ENCODE data around the gene SPDYE2. TPM values are rescaled to one million over a fixed set of nuclear protein-coding genes. Genes with fewer than 3 reads are reported as not detected.
A peak's percentile ranks its signal among the peaks of the same experiment; 100 is the strongest.
"Not testable (repeated sequence)": the region's sequence is repeated elsewhere in the genome, so short reads cannot be mapped to it uniquely, and the experiment has no call there.

The SPDYE2 gene
- total and polyA plus RNA-seq, 9 of the 15 experiments (the other 6 are each of a cell fraction or from before 2014, with no cell fraction given) = 0.34 to 0.76 TPM; not detected in 7

- intact Hi-C loops (cut with micrococcal nuclease); H3K4me2 ChIP-seq (ENCODE audit: insufficient read depth, low read length); H3K79me2 ChIP-seq (ENCODE audit: control insufficient read depth, insufficient read depth, low read length); H3K9me1 ChIP-seq (ENCODE audit: control insufficient read depth, insufficient read depth, low read length); H3K4me3 ChIP-seq; H3K36me3 ChIP-seq (ENCODE audit: control insufficient read depth, insufficient read depth, low read length); H3K9me3 ChIP-seq (replicated peaks; ENCODE audit: control insufficient read depth, insufficient read depth, low read depth, low read length); POLR2A ChIA-PET; in situ Hi-C loops (cut with MboI); ATAC-seq; H3K27ac ChIP-seq (ENCODE audit: extremely low read depth, low read depth, low read length); BruUV-seq (replicated peaks); H4K20me1 ChIP-seq (replicated peaks; ENCODE audit: control insufficient read depth, insufficient read depth, low read length); FAIRE-seq; CTCF ChIA-PET (ENCODE audit: low intra/inter-chr PET ratio); H2AFZ ChIP-seq (ENCODE audit: low read depth, low read length); H3K4me1 ChIP-seq (replicated peaks in 1 of 2; ENCODE audit: control insufficient read depth in 2 of 2, insufficient read depth in 2 of 2, low read length in 2 of 2); H3K27me3 ChIP-seq (ENCODE audit: control insufficient read depth in 2 of 2, insufficient read depth in 2 of 2, low read length in 2 of 2): not testable (repeated sequence)
- DNase-seq (ENCODE audit: extremely low read depth in 1 of 4, low spot score in 3 of 4) = peak in 1 of 4 experiments; percentile 37
- peak overlapping the region in 1 of 2 experiments; percentile 74; a peak in 1 of 4 replicates for H3K9ac ChIP-seq (ENCODE audit: insufficient read depth in 1 of 2, low read depth in 2 of 2, low read length in 2 of 2)
- TF ChIP-seq, protein P1, sequence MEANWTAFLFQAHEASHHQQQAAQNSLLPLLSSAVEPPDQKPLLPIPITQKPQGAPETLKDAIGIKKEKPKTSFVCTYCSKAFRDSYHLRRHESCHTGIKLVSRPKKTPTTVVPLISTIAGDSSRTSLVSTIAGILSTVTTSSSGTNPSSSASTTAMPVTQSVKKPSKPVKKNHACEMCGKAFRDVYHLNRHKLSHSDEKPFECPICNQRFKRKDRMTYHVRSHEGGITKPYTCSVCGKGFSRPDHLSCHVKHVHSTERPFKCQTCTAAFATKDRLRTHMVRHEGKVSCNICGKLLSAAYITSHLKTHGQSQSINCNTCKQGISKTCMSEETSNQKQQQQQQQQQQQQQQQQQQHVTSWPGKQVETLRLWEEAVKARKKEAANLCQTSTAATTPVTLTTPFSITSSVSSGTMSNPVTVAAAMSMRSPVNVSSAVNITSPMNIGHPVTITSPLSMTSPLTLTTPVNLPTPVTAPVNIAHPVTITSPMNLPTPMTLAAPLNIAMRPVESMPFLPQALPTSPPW (CRISPR knock-in tag; IDR thresholded peaks at IDR 0.05) = peak; percentile 26; the same call in 1 of the 2 replicates
- 51% methylated on average over 7 of the region's 10 CpGs for WGBS (ENCODE audit: insufficient coverage, low coverage, missing lambda C conversion rate)
Measured at GRCh38 chr7:102611675-102612325, 60.8 kb downstream of the SPDYE2 start.

Other genes starting within 250 kb of the SPDYE2 start
Only the 7 nearest of the 14 such genes appear.
- gene ALKBH4, start 86.4 kb upstream of the SPDYE2 start, total RNA-seq (2014; rRNA removed) = 21.4 and 41.5 TPM in 2 replicates
- 5.7 and 7.2 TPM in 2 replicates for gene ALKBH4, start 86.4 kb upstream of the SPDYE2 start, total RNA-seq (2014; rRNA removed; fragmentation: Illumina TruSeq; extraction: Trizol)
- 13.5 and 15.2 TPM in 2 replicates for gene ALKBH4, start 86.4 kb upstream of the SPDYE2 start, total RNA-seq (2015; rRNA removed; fragmentation: Illumina TruSeq; extraction: Trizol)
- gene ALKBH4, start 86.4 kb upstream of the SPDYE2 start, total RNA-seq (2021) = 18.5 and 19.6 TPM in 2 replicates
- gene ALKBH4, start 86.4 kb upstream of the SPDYE2 start, polyA plus RNA-seq (2011; rRNA removed) = 4.6 and 4.7 TPM in 2 replicates
- 7.1 and 10.0 TPM in 2 replicates for gene ALKBH4, start 86.4 kb upstream of the SPDYE2 start, polyA plus RNA-seq (2014; fragmentation: Illumina TruSeq; extraction: Trizol)
- gene ALKBH4, start 86.4 kb upstream of the SPDYE2 start, polyA plus RNA-seq (2014; fragmentation: Nextera tagmentation; extraction: Ambion mirVana) = 10 to 100 TPM in 1 of 2 experiments, 1 to 10 TPM in 1; 6.7 to 11.8 TPM
- 13.8 and 18.1 TPM in 2 replicates for gene ALKBH4, start 86.4 kb upstream of the SPDYE2 start, polyA plus RNA-seq (2014; rRNA removed)
- 51.2 and 62.4 TPM in 2 replicates for gene LRWD1, start 86.2 kb upstream of the SPDYE2 start, total RNA-seq (2014; rRNA removed)
- 14.1 and 21.3 TPM in 2 replicates for gene LRWD1, start 86.2 kb upstream of the SPDYE2 start, total RNA-seq (2014; rRNA removed; fragmentation: Illumina TruSeq; extraction: Trizol)
- gene LRWD1, start 86.2 kb upstream of the SPDYE2 start, total RNA-seq (2015; rRNA removed; fragmentation: Illumina TruSeq; extraction: Trizol) = 38.3 and 38.5 TPM in 2 replicates
- gene LRWD1, start 86.2 kb upstream of the SPDYE2 start, total RNA-seq (2021) = 64.7 and 66.0 TPM in 2 replicates
- gene LRWD1, start 86.2 kb upstream of the SPDYE2 start, polyA plus RNA-seq (2011; rRNA removed) = 25.8 and 28.5 TPM in 2 replicates
- gene LRWD1, start 86.2 kb upstream of the SPDYE2 start, polyA plus RNA-seq (2014; fragmentation: Illumina TruSeq; extraction: Trizol) = 33.2 and 52.4 TPM in 2 replicates
- under 1 TPM; 0.61 to 0.78 TPM for gene LRWD1, start 86.2 kb upstream of the SPDYE2 start, polyA plus RNA-seq (2014; fragmentation: Nextera tagmentation; extraction: Ambion mirVana)
- 64.8 and 65.7 TPM in 2 replicates for gene LRWD1, start 86.2 kb upstream of the SPDYE2 start, polyA plus RNA-seq (2014; rRNA removed)
- 132 and 160 TPM in 2 replicates for gene POLR2J, start 72.3 kb upstream of the SPDYE2 start, total RNA-seq (2014; rRNA removed)
- gene POLR2J, start 72.3 kb upstream of the SPDYE2 start, total RNA-seq (2014; rRNA removed; fragmentation: Illumina TruSeq; extraction: Trizol) = 70.3 and 80.8 TPM in 2 replicates
- 141 TPM in 2 replicates for gene POLR2J, start 72.3 kb upstream of the SPDYE2 start, total RNA-seq (2015; rRNA removed; fragmentation: Illumina TruSeq; extraction: Trizol)
- 97.8 and 104 TPM in 2 replicates for gene POLR2J, start 72.3 kb upstream of the SPDYE2 start, total RNA-seq (2021)
- 84.6 and 113 TPM in 2 replicates for gene POLR2J, start 72.3 kb upstream of the SPDYE2 start, polyA plus RNA-seq (2011; rRNA removed)
- gene POLR2J, start 72.3 kb upstream of the SPDYE2 start, polyA plus RNA-seq (2014; fragmentation: Illumina TruSeq; extraction: Trizol) = 220 and 231 TPM in 2 replicates
- gene POLR2J, start 72.3 kb upstream of the SPDYE2 start, polyA plus RNA-seq (2014; fragmentation: Nextera tagmentation; extraction: Ambion mirVana) = 10 to 100 TPM; 32.3 to 85.8 TPM
- 175 and 180 TPM in 2 replicates for gene POLR2J, start 72.3 kb upstream of the SPDYE2 start, polyA plus RNA-seq (2014; rRNA removed)
- 0.73 and 1.8 TPM in 2 replicates for gene RASA4B, start 33.4 kb upstream of the SPDYE2 start, total RNA-seq (2014; rRNA removed)
- 0.19 and 0.69 TPM in 2 replicates for gene RASA4B, start 33.4 kb upstream of the SPDYE2 start, total RNA-seq (2014; rRNA removed; fragmentation: Illumina TruSeq; extraction: Trizol)
- gene RASA4B, start 33.4 kb upstream of the SPDYE2 start, total RNA-seq (2015; rRNA removed; fragmentation: Illumina TruSeq; extraction: Trizol) = 0.94 and 1.4 TPM in 2 replicates
- gene RASA4B, start 33.4 kb upstream of the SPDYE2 start, total RNA-seq (2021) = 2.9 and 3.5 TPM in 2 replicates
- 1.5 and 3.3 TPM in 2 replicates for gene RASA4B, start 33.4 kb upstream of the SPDYE2 start, polyA plus RNA-seq (2011; rRNA removed)
- 1.5 and 2.6 TPM in 2 replicates for gene RASA4B, start 33.4 kb upstream of the SPDYE2 start, polyA plus RNA-seq (2014; fragmentation: Illumina TruSeq; extraction: Trizol)
- under 1 TPM in 1 of 2 experiments, not detected in 1; 0.01 TPM for gene RASA4B, start 33.4 kb upstream of the SPDYE2 start, polyA plus RNA-seq (2014; fragmentation: Nextera tagmentation; extraction: Ambion mirVana)
- gene RASA4B, start 33.4 kb upstream of the SPDYE2 start, polyA plus RNA-seq (2014; rRNA removed) = 2.4 and 2.5 TPM in 2 replicates
- 5.6 and 9.1 TPM in 2 replicates for gene UPK3BL2, start 7.5 kb upstream of the SPDYE2 start, total RNA-seq (2014; rRNA removed)
- gene UPK3BL2, start 7.5 kb upstream of the SPDYE2 start, total RNA-seq (2014; rRNA removed; fragmentation: Illumina TruSeq; extraction: Trizol) = 3.4 and 3.7 TPM in 2 replicates
- gene UPK3BL2, start 7.5 kb upstream of the SPDYE2 start, total RNA-seq (2015; rRNA removed; fragmentation: Illumina TruSeq; extraction: Trizol) = 7.7 and 7.8 TPM in 2 replicates
- gene UPK3BL2, start 7.5 kb upstream of the SPDYE2 start, total RNA-seq (2021) = 17.0 and 17.6 TPM in 2 replicates
- gene UPK3BL2, start 7.5 kb upstream of the SPDYE2 start, polyA plus RNA-seq (2011; rRNA removed) = 6.0 and 9.1 TPM in 2 replicates
- gene UPK3BL2, start 7.5 kb upstream of the SPDYE2 start, polyA plus RNA-seq (2014; fragmentation: Illumina TruSeq; extraction: Trizol) = 7.9 and 11.4 TPM in 2 replicates
- under 1 TPM in 1 of 2 experiments, not detected in 1; 0.77 TPM for gene UPK3BL2, start 7.5 kb upstream of the SPDYE2 start, polyA plus RNA-seq (2014; fragmentation: Nextera tagmentation; extraction: Ambion mirVana)
- gene UPK3BL2, start 7.5 kb upstream of the SPDYE2 start, polyA plus RNA-seq (2014; rRNA removed) = 24.8 and 26.1 TPM in 2 replicates
- 30.9 and 39.3 TPM in 2 replicates for gene POLR2J3, start 21.4 kb downstream of the SPDYE2 start, total RNA-seq (2014; rRNA removed)
- 112 and 146 TPM in 2 replicates for gene POLR2J3, start 21.4 kb downstream of the SPDYE2 start, total RNA-seq (2014; rRNA removed; fragmentation: Illumina TruSeq; extraction: Trizol)
- 121 and 126 TPM in 2 replicates for gene POLR2J3, start 21.4 kb downstream of the SPDYE2 start, total RNA-seq (2015; rRNA removed; fragmentation: Illumina TruSeq; extraction: Trizol)
- gene POLR2J3, start 21.4 kb downstream of the SPDYE2 start, total RNA-seq (2021) = 35.4 and 35.5 TPM in 2 replicates
- 58.5 and 107 TPM in 2 replicates for gene POLR2J3, start 21.4 kb downstream of the SPDYE2 start, polyA plus RNA-seq (2011; rRNA removed)
- gene POLR2J3, start 21.4 kb downstream of the SPDYE2 start, polyA plus RNA-seq (2014; fragmentation: Illumina TruSeq; extraction: Trizol) = 114 and 170 TPM in 2 replicates
- 10 to 100 TPM; 59.6 to 62.9 TPM for gene POLR2J3, start 21.4 kb downstream of the SPDYE2 start, polyA plus RNA-seq (2014; fragmentation: Nextera tagmentation; extraction: Ambion mirVana)
- gene POLR2J3, start 21.4 kb downstream of the SPDYE2 start, polyA plus RNA-seq (2014; rRNA removed) = 38.5 and 44.8 TPM in 2 replicates
- gene RASA4, start 65.5 kb downstream of the SPDYE2 start, total RNA-seq (2014; rRNA removed) = 4.6 and 5.8 TPM in 2 replicates
- gene RASA4, start 65.5 kb downstream of the SPDYE2 start, total RNA-seq (2014; rRNA removed; fragmentation: Illumina TruSeq; extraction: Trizol) = 0.99 and 1.4 TPM in 2 replicates
- 1.9 and 2.8 TPM in 2 replicates for gene RASA4, start 65.5 kb downstream of the SPDYE2 start, total RNA-seq (2015; rRNA removed; fragmentation: Illumina TruSeq; extraction: Trizol)
- gene RASA4, start 65.5 kb downstream of the SPDYE2 start, total RNA-seq (2021) = 7.7 and 10.9 TPM in 2 replicates
- 4.8 and 7.7 TPM in 2 replicates for gene RASA4, start 65.5 kb downstream of the SPDYE2 start, polyA plus RNA-seq (2011; rRNA removed)
- gene RASA4, start 65.5 kb downstream of the SPDYE2 start, polyA plus RNA-seq (2014; fragmentation: Illumina TruSeq; extraction: Trizol) = 2.8 and 4.3 TPM in 2 replicates
- gene RASA4, start 65.5 kb downstream of the SPDYE2 start, polyA plus RNA-seq (2014; fragmentation: Nextera tagmentation; extraction: Ambion mirVana) = under 1 TPM; 0.36 to 0.52 TPM
- 6.1 and 8.7 TPM in 2 replicates for gene RASA4, start 65.5 kb downstream of the SPDYE2 start, polyA plus RNA-seq (2014; rRNA removed)